Sigmoid colon (tissue), 7 donors: ENCODE measurements around the gene HPX. TPM values are rescaled to one million over a fixed set of nuclear protein-coding genes. Genes with fewer than 3 reads are reported as not detected.

Experiments used
- DNase-seq: peaks from one replicate; pipeline ENCODE4 v3.0.0-alpha.2; 2019
- H3K27ac ChIP-seq, 4 donors: fragments of 200-600 bp; sonication (generic); one replicate each; pipeline ENCODE4 v1.5.1; 2016 to 2019; ENCODE audit warnings: mild to moderate bottlenecking in 1 of 4
- H3K27me3 ChIP-seq, 3 donors: fragments of 200-600 bp; sonication (generic); one replicate each; pipeline ENCODE4 v1.5.1; 2019; ENCODE audit warnings: mild to moderate bottlenecking in 1 of 3
- H3K36me3 ChIP-seq, 4 donors: fragments of 200-600 bp; sonication (generic); one replicate each; pipeline ENCODE4 v1.5.1; 2016 to 2019
- H3K4me1 ChIP-seq, 4 donors: fragments of 200-600 bp; sonication (generic); one replicate each; pipeline ENCODE4 v1.5.1; 2017 to 2019
- H3K4me3 ChIP-seq, 4 donors: fragments of 200-600 bp; sonication (generic); one replicate each; pipeline ENCODE4 v1.5.1; 2017 to 2019; ENCODE audit warnings: mild to moderate bottlenecking in 2 of 4, moderate library complexity in 1 of 4
- H3K9me3 ChIP-seq, 4 donors: fragments of 200-600 bp in 3 of 4; sonication (generic) in 3 of 4; one replicate each; pipeline versions ENCODE4 v1.5.1 to v1.6.1; 2013 to 2019
- EP300 ChIP-seq, 4 donors: sonication (generic); formaldehyde crosslinking; IDR thresholded peaks; one replicate each; pipeline ENCODE4 v1.6.1; 2017; ENCODE audit warnings: antibody characterized with exemption in 4 of 4
- POLR2A ChIP-seq, 2 donors: fragments of 450-650 bp; IDR thresholded peaks; one replicate each; pipeline ENCODE4 v1.6.1; 2016; ENCODE audit warnings: antibody characterized with exemption in 2 of 2, mild to moderate bottlenecking in 2 of 2, moderate library complexity in 2 of 2
- POLR2AphosphoS5 ChIP-seq, 4 donors: sonication (generic); formaldehyde crosslinking; IDR thresholded peaks; one replicate each; pipeline ENCODE4 v1.6.1; 2017; ENCODE audit warnings: antibody characterized with exemption in 4 of 4
- WGBS, 2 donors: extraction: QIAGEN DNeasy Blood & Tissue Kit; methylation state at CpG; one replicate each; pipeline ENCODE4 v1.1.7; 2013; 5-methylcytosine and 5-hydroxymethylcytosine counted together
- intact Hi-C: fragments of 100-400 bp; cut with DNase I; formaldehyde crosslinking; loops from one replicate; pipeline ENCODE4 v1.15.1; 2023
- polyA plus RNA-seq, 3 donors: library from polyadenylated mRNA; stranded (reverse); fragments of 200-250 nt; gene quantifications; one replicate each; pipeline ENCODE4 v1.2.3, GENCODE V29; 2013
- total RNA-seq, 4 donors: library from RNA; depleted of rRNA; stranded (reverse); fragments of >200 nt; gene quantifications; one replicate each; pipeline ENCODE4 v1.1.0, GENCODE V29; 2016
- TF ChIP-seq, protein P1 (sequence below), 4 experiments: fragments of 450-650 bp in 3 of 4; fragments of 200-600 bp in 1 of 4; IDR thresholded peaks; one replicate each; pipeline ENCODE4 v1.5.1; 2016 to 2019; ENCODE audit warnings: antibody characterized with exemption in 4 of 4, mild to moderate bottlenecking in 3 of 4, moderate library complexity in 2 of 4
- donor health status: healthy with polysubstance abuse.
- donor health status: Bipolar disorder and iron deficiency.
- donor health status: healthy.

Gene HPX
- total and polyA plus RNA-seq, 7 donors, result 0.54 to 3.0 (median 1.3) TPM; not detected in 3

GRCh38 chr11:6427516-6427915, 13.3 kb downstream of the HPX start:
- no peak for TF ChIP-seq EP300 (IDR thresholded peaks at IDR 0.05)
- no peak for TF ChIP-seq POLR2AphosphoS5 (IDR thresholded peaks at IDR 0.05)
- TF ChIP-seq, protein P1, sequence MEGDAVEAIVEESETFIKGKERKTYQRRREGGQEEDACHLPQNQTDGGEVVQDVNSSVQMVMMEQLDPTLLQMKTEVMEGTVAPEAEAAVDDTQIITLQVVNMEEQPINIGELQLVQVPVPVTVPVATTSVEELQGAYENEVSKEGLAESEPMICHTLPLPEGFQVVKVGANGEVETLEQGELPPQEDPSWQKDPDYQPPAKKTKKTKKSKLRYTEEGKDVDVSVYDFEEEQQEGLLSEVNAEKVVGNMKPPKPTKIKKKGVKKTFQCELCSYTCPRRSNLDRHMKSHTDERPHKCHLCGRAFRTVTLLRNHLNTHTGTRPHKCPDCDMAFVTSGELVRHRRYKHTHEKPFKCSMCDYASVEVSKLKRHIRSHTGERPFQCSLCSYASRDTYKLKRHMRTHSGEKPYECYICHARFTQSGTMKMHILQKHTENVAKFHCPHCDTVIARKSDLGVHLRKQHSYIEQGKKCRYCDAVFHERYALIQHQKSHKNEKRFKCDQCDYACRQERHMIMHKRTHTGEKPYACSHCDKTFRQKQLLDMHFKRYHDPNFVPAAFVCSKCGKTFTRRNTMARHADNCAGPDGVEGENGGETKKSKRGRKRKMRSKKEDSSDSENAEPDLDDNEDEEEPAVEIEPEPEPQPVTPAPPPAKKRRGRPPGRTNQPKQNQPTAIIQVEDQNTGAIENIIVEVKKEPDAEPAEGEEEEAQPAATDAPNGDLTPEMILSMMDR (IDR thresholded peaks at IDR 0.05), result no peak
- no peak for TF ChIP-seq POLR2A (IDR thresholded peaks at IDR 0.05)
- intact Hi-C loops, result no loop called here
- Histone ChIP-seq H3K27ac (no peak overlapping the region), H3K36me3 (no peaks in the 10 kb centered on the region), H3K9me3 (no peaks in the 10 kb centered on the region), H3K27me3 (no peaks in the 10 kb centered on the region), H3K4me1 (no peaks in the 10 kb centered on the region), H3K4me3 (no peak overlapping the region)
- DNase-seq, result no peak

DNA sequence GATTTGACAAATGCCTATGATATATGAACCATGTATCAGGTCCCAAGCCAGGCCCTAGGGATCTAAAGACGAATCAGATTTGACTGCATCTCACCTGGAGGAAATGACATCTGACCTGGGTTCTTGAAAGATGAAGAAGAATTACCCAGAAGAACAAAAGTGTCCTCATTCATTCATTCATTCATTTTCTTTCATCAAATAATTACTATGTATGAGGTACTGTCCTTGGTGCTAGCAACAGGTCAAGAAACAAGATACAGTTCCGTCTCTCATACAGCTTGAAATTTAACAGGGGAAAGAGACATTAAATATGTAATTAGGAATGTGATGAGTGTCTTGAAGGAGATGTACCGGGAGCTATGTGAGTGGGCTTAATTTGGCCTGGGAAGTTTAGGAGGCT, 20.1 kb downstream of the HPX start:
- TF ChIP-seq EP300 (IDR thresholded peaks at IDR 0.05), result no peak
- TF ChIP-seq POLR2A (IDR thresholded peaks at IDR 0.05), result no peak
- TF ChIP-seq, protein P1 (IDR thresholded peaks at IDR 0.05), result no peak
- no peak for TF ChIP-seq POLR2AphosphoS5 (IDR thresholded peaks at IDR 0.05)
- H3K27ac ChIP-seq, result no peak overlapping the region
- H3K9me3 ChIP-seq, result no peaks in the 10 kb centered on the region
- H3K4me1 ChIP-seq, result peaks cover 0 to 21% (median 18%) of the 10 kb centered on the region in 4 donors
- WGBS, 2 donors, result 92 to 95% methylated on average over 3 of the region's 3 CpGs
- no peaks in the 10 kb centered on the region for H3K36me3 ChIP-seq
- DNase-seq, result no peak
- intact Hi-C loops, result no loop called here
- no peak overlapping the region for H3K4me3 ChIP-seq
- H3K27me3 ChIP-seq, result no peaks in the 10 kb centered on the region

GRCh38 chr11:6419009-6419631, 21.7 kb downstream of the HPX start, which contains the start of gene APBB1:
TSS of gene APBB1 (minus strand) at chr11:6419094. CDS start at chr11:6411347, 7,747 bp downstream.
- 0 to 1% methylated on average over 75 of the region's 75 CpGs for WGBS, 2 donors
- peaks cover 0 to 35% (median 24%) of the 10 kb centered on the region in 4 donors for H3K4me1 ChIP-seq
- no peaks in the 10 kb centered on the region for H3K27me3 ChIP-seq
- no peaks in the 10 kb centered on the region for H3K36me3 ChIP-seq
- H3K4me3 ChIP-seq, result peak within 1 kb of the TSS; percentile 79 to 99 (median 89)
- TF ChIP-seq POLR2AphosphoS5 (IDR thresholded peaks at IDR 0.05) (peak in 3 of 4 donors; percentile 20 to 84 (median 81)), EP300 (IDR thresholded peaks at IDR 0.05) (no peak), POLR2A (IDR thresholded peaks at IDR 0.05) (no peak)
- TF ChIP-seq, protein P1 (IDR thresholded peaks at IDR 0.05), result peak in 2 of 4 experiments; percentile 14 to 17
- intact Hi-C loops, result loop anchor here (2.0 to 5.0 kb wide), 2 partner anchors 28 to 53 kb away; partner anchors contain the start of genes SMPD1 and TRIM3
- peak; percentile 82 for DNase-seq
- H3K9me3 ChIP-seq, result no peaks in the 10 kb centered on the region
- H3K27ac ChIP-seq, result peak within 1 kb of the TSS; percentile 86 to 98 (median 94)

DNA sequence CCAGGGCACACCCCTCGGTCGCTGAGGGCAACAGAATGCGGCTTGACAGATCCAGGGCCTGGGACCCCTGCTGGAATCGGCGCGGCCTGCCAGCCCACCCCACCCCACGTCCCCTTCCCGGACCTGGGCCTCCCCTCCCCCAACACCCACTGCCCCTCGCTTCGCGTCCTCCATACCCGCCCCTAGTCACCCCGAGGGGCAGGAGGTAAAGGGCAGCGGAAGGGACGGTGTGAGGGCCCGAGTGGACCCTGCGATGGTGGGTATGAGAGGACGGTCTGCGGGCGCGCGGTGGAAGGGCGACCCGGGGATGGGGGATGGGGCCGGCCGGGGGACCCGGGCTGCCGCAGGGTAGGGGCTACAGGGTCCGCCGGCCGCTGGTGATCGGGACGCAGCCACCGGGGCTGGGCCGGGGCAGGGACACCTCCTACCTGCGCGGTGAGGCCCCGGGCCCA, 22.2 kb downstream of the HPX start:
- no peaks in the 10 kb centered on the region for H3K36me3 ChIP-seq
- no peaks in the 10 kb centered on the region for H3K27me3 ChIP-seq
- peaks cover 0 to 37% (median 26%) of the 10 kb centered on the region in 4 donors for H3K4me1 ChIP-seq
- intact Hi-C loops, result loop anchor here (2.0 to 5.0 kb wide), 2 partner anchors 28 to 54 kb away; partner anchors contain the start of genes SMPD1 and TRIM3
- peak overlapping the region; percentile 79 to 99 (median 89) for H3K4me3 ChIP-seq
- no peak for TF ChIP-seq POLR2A (IDR thresholded peaks at IDR 0.05)
- no peak for DNase-seq
- no peaks in the 10 kb centered on the region for H3K9me3 ChIP-seq
- 1 to 2% methylated on average over 38 of the region's 38 CpGs for whole genome bisulfite sequencing, 2 donors
- peak overlapping the region; percentile 86 to 98 (median 94) for H3K27ac ChIP-seq

GRCh38 chr11:6417907-6418556, 22.8 kb downstream of the HPX start:
- H3K9me3 ChIP-seq, result no peaks in the 10 kb centered on the region
- H3K4me1 ChIP-seq, result peaks cover 0 to 40% (median 28%) of the 10 kb centered on the region in 4 donors
- TF ChIP-seq, protein P1 (IDR thresholded peaks at IDR 0.05), result no peak
- TF ChIP-seq POLR2A (IDR thresholded peaks at IDR 0.05) (no peak), POLR2AphosphoS5 (IDR thresholded peaks at IDR 0.05) (no peak), EP300 (IDR thresholded peaks at IDR 0.05) (no peak)
- no peaks in the 10 kb centered on the region for H3K36me3 ChIP-seq
- peak overlapping the region; percentile 79 to 99 (median 89) for H3K4me3 ChIP-seq
- 48 to 51% methylated on average over 7 of the region's 7 CpGs for WGBS, 2 donors
- no peak for DNase-seq
- H3K27ac ChIP-seq, result peak overlapping the region; percentile 86 to 98 (median 94)
- no peaks in the 10 kb centered on the region for H3K27me3 ChIP-seq
- intact Hi-C loops, result loop anchor here (2.0 to 5.0 kb wide), 2 partner anchors 27 to 54 kb away; partner anchors contain the start of genes SMPD1 and TRIM3
